ENCODE data around the gene MRPS5.

MRPS5 gene

DNA sequence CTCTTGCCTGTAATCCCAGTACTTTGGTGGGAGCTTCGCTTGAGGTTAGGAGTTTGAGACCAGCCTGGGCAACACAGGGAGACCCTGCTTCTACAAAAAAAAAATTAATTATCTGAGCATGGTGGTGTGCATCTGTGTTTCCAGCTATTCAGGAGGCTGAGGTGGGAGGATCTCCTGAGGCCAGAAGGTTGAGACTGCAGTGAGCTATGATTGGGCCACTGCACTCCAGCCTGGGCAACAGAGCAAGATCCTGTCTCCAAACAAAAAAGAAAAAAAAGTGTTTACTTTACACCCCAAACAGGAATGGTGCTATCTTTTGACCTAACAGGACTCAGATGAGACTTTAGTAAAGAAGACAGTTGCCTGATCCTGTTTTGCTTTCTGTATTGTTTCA lies 60.5 kb downstream of the MRPS5 start:
- H3K4me3 ChIP-seq (ENCODE audit: low read length), result no peak overlapping the region
- H3K36me3 ChIP-seq (ENCODE audit: control insufficient read depth, insufficient read depth, low read length), result no peaks in the 10 kb centered on the region
- WGBS (ENCODE audit: insufficient coverage, insufficient read length), result no CpG with 5 or more reads among the region's 1 CpG
- H3K4me1 ChIP-seq (ENCODE audit: control insufficient read depth, insufficient read depth, low read length), result no peaks in the 10 kb centered on the region
- H3K27ac ChIP-seq (ENCODE audit: low read length), result no peak overlapping the region
- H3K27me3 ChIP-seq (ENCODE audit: control insufficient read depth, insufficient read depth, low read length), result no peaks in the 10 kb centered on the region
- DNase-seq (ENCODE audit: low read depth, low spot score), result no peak
- peaks cover 1% of the 10 kb centered on the region; the same call in 1 of the 2 replicates for H3K9me3 ChIP-seq (ENCODE audit: control insufficient read depth, insufficient read depth, low read length)

DNA sequence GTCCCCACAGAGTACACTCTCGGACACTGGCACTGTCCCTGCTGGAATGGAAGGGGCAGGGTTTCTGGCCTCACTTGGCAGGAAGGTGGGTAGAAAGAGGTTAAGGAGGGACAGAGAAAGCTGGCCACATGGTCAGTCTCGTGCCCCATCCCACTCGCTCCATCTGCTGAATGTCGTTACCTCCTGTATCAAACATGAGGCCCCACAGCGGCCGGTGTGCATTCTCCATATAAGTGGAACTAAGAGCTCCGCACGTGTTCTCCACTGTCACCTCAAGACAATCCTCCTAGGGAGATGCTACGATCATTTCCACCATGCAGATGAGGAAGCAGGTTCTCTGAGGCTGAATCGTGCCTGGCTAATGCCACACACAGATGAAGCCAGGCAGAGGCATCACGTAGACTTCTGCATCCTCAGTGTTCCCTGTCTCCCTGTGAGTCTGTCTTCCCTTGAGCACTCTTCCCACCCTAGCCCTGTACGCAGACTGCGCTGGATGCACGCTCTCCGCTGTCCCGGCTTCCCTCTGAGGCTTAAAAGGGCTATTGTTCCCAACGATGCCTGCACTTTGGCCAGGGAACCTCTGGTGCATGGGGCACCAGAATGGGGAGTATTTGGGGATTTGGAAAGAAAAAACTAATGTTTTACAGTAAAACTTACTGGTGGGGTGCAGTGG lies 61.0 kb downstream of the MRPS5 start:
- no peaks in the 10 kb centered on the region for H3K4me1 ChIP-seq (ENCODE audit: control insufficient read depth, insufficient read depth, low read length)
- no peaks in the 10 kb centered on the region for H3K36me3 ChIP-seq (ENCODE audit: control insufficient read depth, insufficient read depth, low read length)
- no peak overlapping the region for H3K27ac ChIP-seq (ENCODE audit: low read length)
- H3K9me3 ChIP-seq (ENCODE audit: control insufficient read depth, insufficient read depth, low read length), result peaks cover 1% of the 10 kb centered on the region; the same call in 1 of the 2 replicates
- H3K27me3 ChIP-seq (ENCODE audit: control insufficient read depth, insufficient read depth, low read length), result no peaks in the 10 kb centered on the region
- DNase-seq (ENCODE audit: low read depth, low spot score), result no peak
- no CpG with 5 or more reads among the region's 17 CpGs for WGBS (ENCODE audit: insufficient coverage, insufficient read length)
- H3K4me3 ChIP-seq (ENCODE audit: low read length), result no peak overlapping the region; the same call in 1 of the 2 replicates

DNA sequence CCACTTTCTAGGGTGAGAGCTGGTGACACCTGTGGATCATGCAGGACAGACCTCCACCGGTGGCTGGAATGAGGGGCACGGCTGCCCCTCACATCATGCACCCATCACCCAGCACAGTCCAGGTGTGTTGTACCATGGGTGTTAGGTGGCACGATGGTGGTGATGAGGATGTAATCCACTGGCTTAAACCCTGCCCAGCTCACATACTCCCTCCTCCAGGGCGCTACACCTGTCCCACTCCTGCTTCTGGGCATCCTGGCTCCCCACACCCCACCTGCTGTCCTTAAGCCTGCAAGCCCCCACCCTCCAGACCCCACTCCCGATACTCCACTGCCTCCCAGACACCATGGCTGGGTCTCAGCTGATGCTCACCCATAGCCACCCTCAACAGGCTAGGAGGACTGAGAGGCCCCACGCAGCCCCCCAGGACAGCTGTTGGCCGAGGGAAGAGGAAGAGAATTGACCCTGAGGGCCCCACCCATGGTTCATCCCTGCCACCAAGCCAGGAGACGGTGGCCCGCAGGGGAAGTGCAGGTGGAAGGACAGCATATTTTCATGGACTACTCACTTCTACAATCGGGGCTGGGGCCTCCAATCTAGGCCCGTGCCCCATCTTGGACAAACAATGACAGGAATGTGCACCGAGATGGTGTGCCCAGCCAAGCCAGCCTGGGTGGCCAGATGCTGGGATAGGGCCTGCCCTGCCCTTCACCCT lies 61.8 kb downstream of the MRPS5 start:
- Histone ChIP-seq H3K9me3 (ENCODE audit: control insufficient read depth, insufficient read depth, low read length) (peaks cover 1% of the 10 kb centered on the region; the same call in 1 of the 2 replicates), H3K4me3 (ENCODE audit: low read length) (no peak overlapping the region), H3K36me3 (ENCODE audit: control insufficient read depth, insufficient read depth, low read length) (no peaks in the 10 kb centered on the region), H3K27me3 (ENCODE audit: control insufficient read depth, insufficient read depth, low read length) (no peaks in the 10 kb centered on the region), H3K27ac (ENCODE audit: low read length) (no peak overlapping the region), H3K4me1 (ENCODE audit: control insufficient read depth, insufficient read depth, low read length) (no peaks in the 10 kb centered on the region)
- WGBS (ENCODE audit: insufficient coverage, insufficient read length), result no CpG with 5 or more reads among the region's 12 CpGs
- no peak for DNase-seq (ENCODE audit: low read depth, low spot score)

DNA sequence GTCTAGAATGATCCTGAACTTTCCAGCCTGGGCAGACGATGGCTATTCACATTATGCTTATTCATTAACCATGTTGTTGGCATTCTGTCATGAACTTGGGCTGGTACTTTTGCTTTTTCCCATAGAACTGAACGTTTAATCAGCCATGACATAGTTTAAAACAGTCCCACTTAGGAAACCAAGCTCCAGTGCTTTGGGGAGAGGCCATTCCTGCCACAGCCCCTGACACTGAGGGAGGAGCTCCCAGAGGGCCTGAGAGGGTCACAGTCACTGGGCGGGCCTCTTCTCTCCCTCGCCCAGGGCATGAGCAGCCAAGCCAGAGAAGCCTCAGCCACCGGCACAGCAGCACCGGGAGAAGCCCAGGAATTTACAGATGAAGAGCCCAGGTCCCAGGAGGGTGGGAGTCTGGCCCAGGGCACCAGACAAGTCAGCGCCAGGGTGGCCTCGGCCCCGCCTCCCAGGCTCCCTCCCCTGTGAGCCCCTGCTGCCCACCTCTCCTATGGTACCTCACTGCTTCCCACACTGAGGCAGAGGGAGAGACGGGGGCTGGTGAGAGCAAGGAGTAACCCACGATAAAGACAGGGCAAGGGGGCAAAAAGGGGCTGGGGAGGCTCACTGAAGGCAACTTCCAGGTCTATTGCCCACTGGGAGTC lies 62.5 kb downstream of the MRPS5 start:
- no peaks in the 10 kb centered on the region for H3K4me1 ChIP-seq (ENCODE audit: control insufficient read depth, insufficient read depth, low read length)
- H3K9me3 ChIP-seq (ENCODE audit: control insufficient read depth, insufficient read depth, low read length), result peaks cover 1% of the 10 kb centered on the region; the same call in 1 of the 2 replicates
- H3K27me3 ChIP-seq (ENCODE audit: control insufficient read depth, insufficient read depth, low read length), result no peaks in the 10 kb centered on the region
- no peak for DNase-seq (ENCODE audit: low read depth, low spot score)
- no peak overlapping the region for H3K27ac ChIP-seq (ENCODE audit: low read length)
- no peak overlapping the region for H3K4me3 ChIP-seq (ENCODE audit: low read length)
- no peaks in the 10 kb centered on the region for H3K36me3 ChIP-seq (ENCODE audit: control insufficient read depth, insufficient read depth, low read length)
- no CpG with 5 or more reads among the region's 11 CpGs for WGBS (ENCODE audit: insufficient coverage, insufficient read length)

DNA sequence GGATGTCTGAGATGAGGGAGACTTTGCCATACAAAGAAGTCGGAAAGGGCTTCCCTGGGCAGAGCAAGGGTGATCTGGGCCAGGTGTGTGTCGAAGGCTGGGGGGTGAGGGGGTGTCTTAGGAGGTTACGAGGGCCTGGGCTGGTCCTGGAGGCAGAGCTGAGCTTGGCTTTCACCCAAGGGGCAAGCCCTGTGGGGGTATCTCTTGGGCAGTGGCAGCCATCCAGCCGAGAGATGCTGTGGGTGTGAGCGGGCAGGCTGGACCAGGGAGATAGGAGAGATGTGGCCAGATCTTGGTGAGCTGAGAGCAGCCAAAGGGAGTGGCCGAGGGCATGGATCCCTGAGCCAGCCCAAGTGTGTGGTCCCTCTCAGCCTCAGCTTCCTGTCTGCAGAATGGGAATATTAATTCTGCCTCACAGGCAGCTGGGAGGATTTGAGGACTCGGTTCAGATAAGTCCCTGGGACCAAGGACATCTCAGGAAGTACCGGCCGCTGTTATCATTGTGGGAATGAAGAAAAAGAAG lies 63.1 kb downstream of the MRPS5 start:
- H3K27me3 ChIP-seq (ENCODE audit: control insufficient read depth, insufficient read depth, low read length), result no peaks in the 10 kb centered on the region
- no peaks in the 10 kb centered on the region for H3K4me1 ChIP-seq (ENCODE audit: control insufficient read depth, insufficient read depth, low read length)
- H3K36me3 ChIP-seq (ENCODE audit: control insufficient read depth, insufficient read depth, low read length), result no peaks in the 10 kb centered on the region
- H3K4me3 ChIP-seq (ENCODE audit: low read length), result no peak overlapping the region
- no peak for DNase-seq (ENCODE audit: low read depth, low spot score)
- peaks cover 1% of the 10 kb centered on the region; the same call in 1 of the 2 replicates for H3K9me3 ChIP-seq (ENCODE audit: control insufficient read depth, insufficient read depth, low read length)
- H3K27ac ChIP-seq (ENCODE audit: low read length), result no peak overlapping the region
- WGBS (ENCODE audit: insufficient coverage, insufficient read length), result no CpG with 5 or more reads among the region's 9 CpGs

DNA sequence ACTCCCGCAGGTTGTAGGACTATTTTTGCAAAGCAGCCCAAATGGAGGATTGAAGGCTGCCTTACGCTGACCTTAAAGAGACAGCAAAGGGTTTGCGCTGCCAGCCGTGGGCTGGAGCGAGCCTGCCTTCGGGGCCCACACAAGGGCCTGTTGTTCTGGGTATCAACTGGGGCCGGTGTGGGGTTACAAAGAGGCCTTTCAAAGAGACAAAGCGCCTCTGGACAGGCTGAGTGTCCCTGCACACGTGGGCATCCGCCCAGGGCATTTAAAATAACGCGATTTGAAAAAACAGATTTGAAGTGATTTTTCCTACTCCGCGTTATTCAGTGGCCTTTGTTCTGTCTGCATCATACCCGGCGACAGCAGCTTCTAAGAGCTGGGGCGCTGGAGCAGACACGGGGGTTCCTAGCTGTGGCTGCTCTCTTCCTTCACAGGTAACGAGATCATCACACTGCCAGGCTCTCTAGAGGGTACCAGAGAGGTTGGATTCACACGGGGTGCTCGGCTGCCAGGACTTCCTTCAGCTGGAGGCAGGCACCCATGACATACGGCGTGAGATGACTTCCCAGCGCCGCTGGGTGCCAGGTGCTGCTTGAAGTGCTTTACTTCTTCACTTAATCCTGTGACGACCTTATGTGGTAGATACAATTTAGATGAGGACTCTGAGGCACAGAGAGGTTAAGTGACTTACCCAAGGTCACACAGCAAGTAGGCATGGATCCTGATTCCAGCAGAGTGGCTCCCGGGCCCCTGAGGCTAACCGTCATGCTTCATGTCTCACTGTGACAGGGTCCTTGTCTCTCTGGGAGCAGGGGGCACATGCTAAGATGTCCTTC lies 63.9 kb downstream of the MRPS5 start:
- WGBS (ENCODE audit: insufficient coverage, insufficient read length), result no CpG with 5 or more reads among the region's 28 CpGs
- Histone ChIP-seq H3K4me1 (ENCODE audit: control insufficient read depth, insufficient read depth, low read length) (no peaks in the 10 kb centered on the region), H3K36me3 (ENCODE audit: control insufficient read depth, insufficient read depth, low read length) (no peaks in the 10 kb centered on the region), H3K9me3 (ENCODE audit: control insufficient read depth, insufficient read depth, low read length) (peaks cover 1% of the 10 kb centered on the region; the same call in 1 of the 2 replicates), H3K27me3 (ENCODE audit: control insufficient read depth, insufficient read depth, low read length) (no peaks in the 10 kb centered on the region), H3K4me3 (ENCODE audit: low read length) (no peak overlapping the region), H3K27ac (ENCODE audit: low read length) (no peak overlapping the region)
- DNase-seq (ENCODE audit: low read depth, low spot score), result no peak

DNA sequence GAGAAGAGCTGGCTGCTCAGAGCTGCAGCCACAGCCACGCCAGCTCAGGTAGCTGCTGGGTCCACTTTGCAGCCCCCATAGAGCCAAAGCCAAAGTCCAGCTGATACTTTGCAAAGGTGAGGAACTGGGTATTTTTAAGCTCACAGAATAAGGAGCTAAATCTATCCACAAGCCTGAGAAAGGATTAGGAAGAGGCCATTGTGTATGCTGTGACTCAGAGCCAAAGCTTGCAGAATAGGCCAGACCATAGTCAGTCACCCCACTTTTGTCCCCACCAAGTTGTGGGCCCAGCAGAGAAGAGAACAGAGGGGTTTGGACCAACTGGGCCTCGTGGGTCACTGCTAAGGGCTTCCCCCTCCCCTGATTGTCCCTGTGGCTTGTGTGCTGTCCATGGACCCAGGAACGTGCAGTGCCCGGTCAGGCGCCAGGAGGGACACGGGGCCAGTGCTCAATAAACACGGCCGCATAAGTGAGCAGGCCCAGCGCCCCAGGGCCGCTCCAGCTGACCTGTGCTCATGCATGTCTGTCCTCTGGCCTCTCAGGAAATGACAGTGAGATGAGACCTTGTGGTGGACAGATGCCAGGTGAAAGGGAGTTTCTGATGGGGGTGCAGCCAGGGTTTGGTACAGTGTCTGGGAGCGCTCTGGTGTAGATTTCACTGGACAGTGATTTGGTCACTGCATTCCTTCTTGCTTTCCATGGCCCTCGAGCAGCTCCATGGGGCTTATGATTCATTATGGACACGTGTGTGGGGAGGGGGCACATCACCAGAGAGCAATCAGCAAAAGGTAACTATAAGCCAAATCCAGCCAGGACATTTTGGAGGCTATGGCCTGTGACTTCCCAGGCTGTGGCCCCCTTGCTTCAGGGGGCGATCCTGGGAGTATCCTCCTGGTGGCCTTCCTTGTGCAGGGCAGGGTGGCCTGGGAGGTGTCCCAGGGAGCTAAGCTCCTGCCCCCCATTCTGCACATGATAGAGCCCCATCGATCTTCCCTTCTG lies 64.8 kb downstream of the MRPS5 start:
- H3K4me1 ChIP-seq (ENCODE audit: control insufficient read depth, insufficient read depth, low read length), result no peaks in the 10 kb centered on the region
- no peak for DNase-seq (ENCODE audit: low read depth, low spot score)
- H3K27ac ChIP-seq (ENCODE audit: low read length), result no peak overlapping the region
- WGBS (ENCODE audit: insufficient coverage, insufficient read length), result no CpG with 5 or more reads among the region's 15 CpGs
- no peaks in the 10 kb centered on the region for H3K27me3 ChIP-seq (ENCODE audit: control insufficient read depth, insufficient read depth, low read length)
- H3K9me3 ChIP-seq (ENCODE audit: control insufficient read depth, insufficient read depth, low read length), result peaks cover 3% of the 10 kb centered on the region; the same call in 1 of the 2 replicates
- H3K36me3 ChIP-seq (ENCODE audit: control insufficient read depth, insufficient read depth, low read length), result no peaks in the 10 kb centered on the region
- H3K4me3 ChIP-seq (ENCODE audit: low read length), result no peak overlapping the region

DNA sequence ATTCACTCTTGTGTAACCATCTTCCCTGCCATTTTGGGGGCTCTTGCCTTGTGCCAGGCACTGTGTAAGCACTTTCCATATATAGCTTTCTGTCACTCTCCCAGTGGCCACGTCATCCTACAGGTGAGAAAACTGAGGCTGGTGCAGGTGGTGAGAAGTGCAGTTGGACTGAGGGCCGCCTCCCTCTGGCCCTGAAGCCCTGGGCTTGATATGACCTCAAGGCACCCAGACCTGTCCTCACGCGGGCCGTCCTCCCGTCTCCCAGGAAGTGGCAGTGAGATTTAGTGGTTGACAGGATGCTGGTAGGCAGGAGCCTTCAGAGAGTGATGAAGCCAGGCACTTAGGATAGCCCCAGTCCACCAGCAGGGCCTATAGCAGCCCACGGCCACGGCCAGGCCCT lies 65.6 kb downstream of the MRPS5 start:
- peaks cover 3% of the 10 kb centered on the region; the same call in 1 of the 2 replicates for H3K9me3 ChIP-seq (ENCODE audit: control insufficient read depth, insufficient read depth, low read length)
- H3K27me3 ChIP-seq (ENCODE audit: control insufficient read depth, insufficient read depth, low read length), result no peaks in the 10 kb centered on the region
- no peaks in the 10 kb centered on the region for H3K4me1 ChIP-seq (ENCODE audit: control insufficient read depth, insufficient read depth, low read length)
- no CpG with 5 or more reads among the region's 8 CpGs for WGBS (ENCODE audit: insufficient coverage, insufficient read length)
- no peak overlapping the region for H3K27ac ChIP-seq (ENCODE audit: low read length)
- H3K36me3 ChIP-seq (ENCODE audit: control insufficient read depth, insufficient read depth, low read length), result no peaks in the 10 kb centered on the region
- no peak overlapping the region for H3K4me3 ChIP-seq (ENCODE audit: low read length)
- DNase-seq (ENCODE audit: low read depth, low spot score), result no peak

DNA sequence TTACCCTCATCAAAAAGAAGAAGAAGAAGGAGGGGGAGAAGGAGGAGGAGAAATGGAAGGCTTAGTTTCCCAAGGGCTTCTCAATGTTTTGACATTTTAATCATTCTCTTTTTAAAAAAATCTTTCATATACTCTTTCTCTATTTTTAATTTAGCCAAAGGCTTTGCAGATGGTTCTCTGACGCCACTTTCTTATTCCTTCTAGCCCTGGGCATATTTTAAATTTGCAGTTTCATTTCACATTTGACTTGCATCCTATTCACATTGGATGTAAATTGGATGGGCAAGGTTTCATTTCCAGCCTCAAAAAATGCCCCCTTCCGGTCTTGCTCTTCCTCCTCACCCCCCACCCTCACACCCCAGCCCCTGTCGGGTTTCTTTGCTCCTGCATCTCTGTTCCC lies 66.3 kb downstream of the MRPS5 start:
- H3K36me3 ChIP-seq (ENCODE audit: control insufficient read depth, insufficient read depth, low read length), result no peaks in the 10 kb centered on the region
- DNase-seq (ENCODE audit: low read depth, low spot score), result no peak
- no peaks in the 10 kb centered on the region for H3K4me1 ChIP-seq (ENCODE audit: control insufficient read depth, insufficient read depth, low read length)
- H3K27me3 ChIP-seq (ENCODE audit: control insufficient read depth, insufficient read depth, low read length), result no peaks in the 10 kb centered on the region
- H3K27ac ChIP-seq (ENCODE audit: low read length), result no peak overlapping the region
- H3K9me3 ChIP-seq (ENCODE audit: control insufficient read depth, insufficient read depth, low read length), result peaks cover 3% of the 10 kb centered on the region; the same call in 1 of the 2 replicates
- no CpG with 5 or more reads among the region's 3 CpGs for WGBS (ENCODE audit: insufficient coverage, insufficient read length)
- no peak overlapping the region for H3K4me3 ChIP-seq (ENCODE audit: low read length)
